HG02970 (cell line): ENCODE data around the gene MPPED2.

Source experiments
- ATAC-seq: cut with Tn5 transposase; IDR thresholded peaks from one replicate; pipeline ENCODE4 v1.9.1; 2021; ENCODE audit warnings: mild to moderate bottlenecking, moderate library complexity, moderate number of reproducible peaks; ENCODE audit not compliant: unreplicated experiment, low FRiP score

Gene MPPED2

GRCh38 chr11:30380846-30381245 is 205.3 kb downstream of the MPPED2 start:
- ATAC-seq = no peak

- ATAC-seq = no peak
Observed at GRCh38 chr11:30377347-30377746, 208.8 kb downstream of the MPPED2 start.

GRCh38 chr11:30370164-30370563 is 216.0 kb downstream of the MPPED2 start:
- ATAC-seq = no peak

GRCh38 chr11:30368394-30368793 is 217.8 kb downstream of the MPPED2 start:
- no peak for ATAC-seq

- ATAC-seq = no peak
Observed at GRCh38 chr11:30365793-30366517, 220.2 kb downstream of the MPPED2 start.

- no peak for ATAC-seq
Observed at GRCh38 chr11:30364837-30365482, 221.2 kb downstream of the MPPED2 start.

GRCh38 chr11:30364139-30364836 is 221.9 kb downstream of the MPPED2 start:
- no peak for ATAC-seq

- no peak for ATAC-seq
Observed at GRCh38 chr11:30360741-30361140, 225.4 kb downstream of the MPPED2 start.
